Spleen (tissue), 7 donors: Measurements from ENCODE around the gene CHP2.

Source experiments
- POLR2A ChIP-seq, 3 donors: fragments of 450-650 bp; IDR thresholded peaks; one replicate each; pipeline ENCODE4 v1.5.1; 2017; ENCODE audit warnings: antibody characterized with exemption in 3 of 3, mild to moderate bottlenecking in 1 of 3
- TF ChIP-seq, protein P1 (sequence below), 11 experiments: fragments of 200-600 bp in 7 of 11; fragments of 450-650 bp in 4 of 11; sonication (generic) in 4 of 11; IDR thresholded peaks in 8 of 11; conservative IDR thresholded peaks in 3 of 11; 1 replicate in 7 of 11; 2 replicates in 4 of 11; pipeline versions ENCODE4 v1.4.0 to v1.8.0; 2016 to 2021; ENCODE audit warnings: antibody characterized with exemption in 11 of 11, inconsistent platforms in 4 of 11, mild to moderate bottlenecking in 1 of 11
- donor health status: DM: no; HTN: no; CAD: no; lungs with moderate emphysema.
- donor health status: DM: no; HTN: no; CAD: no.
- donor health status: DM: no; HTN: no; CAD: no.

- TF ChIP-seq, protein P1, sequence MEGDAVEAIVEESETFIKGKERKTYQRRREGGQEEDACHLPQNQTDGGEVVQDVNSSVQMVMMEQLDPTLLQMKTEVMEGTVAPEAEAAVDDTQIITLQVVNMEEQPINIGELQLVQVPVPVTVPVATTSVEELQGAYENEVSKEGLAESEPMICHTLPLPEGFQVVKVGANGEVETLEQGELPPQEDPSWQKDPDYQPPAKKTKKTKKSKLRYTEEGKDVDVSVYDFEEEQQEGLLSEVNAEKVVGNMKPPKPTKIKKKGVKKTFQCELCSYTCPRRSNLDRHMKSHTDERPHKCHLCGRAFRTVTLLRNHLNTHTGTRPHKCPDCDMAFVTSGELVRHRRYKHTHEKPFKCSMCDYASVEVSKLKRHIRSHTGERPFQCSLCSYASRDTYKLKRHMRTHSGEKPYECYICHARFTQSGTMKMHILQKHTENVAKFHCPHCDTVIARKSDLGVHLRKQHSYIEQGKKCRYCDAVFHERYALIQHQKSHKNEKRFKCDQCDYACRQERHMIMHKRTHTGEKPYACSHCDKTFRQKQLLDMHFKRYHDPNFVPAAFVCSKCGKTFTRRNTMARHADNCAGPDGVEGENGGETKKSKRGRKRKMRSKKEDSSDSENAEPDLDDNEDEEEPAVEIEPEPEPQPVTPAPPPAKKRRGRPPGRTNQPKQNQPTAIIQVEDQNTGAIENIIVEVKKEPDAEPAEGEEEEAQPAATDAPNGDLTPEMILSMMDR (IDR thresholded peaks at IDR 0.05 in 8 of 11, conservative IDR thresholded peaks at IDR 0.05 in 3 of 11) = no peak
- no peak for TF ChIP-seq POLR2A (IDR thresholded peaks at IDR 0.05)
These were observed 43.0 kb upstream of the CHP2 start for GRCh38 chr16:23711785-23712184.
